ENCODE measurements around the gene POU2F3. TPM values are rescaled to one million over a fixed set of nuclear protein-coding genes. Genes with fewer than 3 reads are reported as not detected.

Gene POU2F3
- total and polyA plus RNA-seq, 2 of the 13 experiments (the other 11 are each of a cell fraction or from before 2014, with no cell fraction given) = not detected

DNA sequence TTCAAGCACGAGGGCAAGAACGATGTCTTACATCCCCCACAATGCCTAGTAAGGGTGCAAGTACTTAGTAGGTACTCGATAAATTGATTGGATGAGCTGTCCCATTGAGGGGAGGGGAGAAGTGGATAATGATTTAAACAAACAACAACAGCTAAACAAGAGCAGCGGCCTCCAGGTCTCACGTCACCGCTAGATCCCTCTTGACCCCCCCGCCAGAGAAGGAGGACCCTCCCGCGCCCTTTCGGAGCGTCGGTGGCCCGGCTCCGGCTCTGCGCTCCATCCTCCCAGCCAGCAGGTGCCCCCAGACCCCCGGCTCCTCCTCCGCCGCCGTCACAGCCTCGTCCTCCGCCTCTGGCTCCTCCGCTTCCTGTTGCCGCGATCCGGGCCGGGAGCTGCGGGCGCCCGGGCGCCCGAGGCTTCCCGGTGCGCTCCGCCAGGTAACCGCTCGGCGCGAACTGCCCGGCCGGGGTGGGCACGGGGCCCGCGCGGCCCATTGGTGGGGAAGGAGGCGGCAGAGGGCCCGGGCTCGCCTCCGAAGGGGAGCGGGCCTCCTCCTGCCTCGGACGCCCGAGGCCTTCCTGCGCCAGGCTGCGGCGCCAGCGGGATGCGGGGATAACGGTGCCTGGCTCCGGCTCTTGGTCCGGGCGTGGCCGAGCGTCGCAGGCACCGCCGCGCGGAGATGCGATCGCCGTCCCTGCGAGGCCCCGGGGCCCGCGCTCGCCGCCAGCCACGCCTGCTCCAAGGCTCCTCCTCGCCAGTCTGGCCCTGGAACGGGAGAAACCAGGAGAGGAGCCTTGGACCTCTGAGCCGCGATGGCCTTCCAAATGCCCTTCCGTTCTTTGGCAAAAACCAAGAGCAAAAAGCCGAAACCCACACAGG lies 85.2 kb downstream of the POU2F3 start, which contains the start of gene TLCD5 (continued):
- TF ChIP-seq RERE (CRISPR knock-in tag; IDR thresholded peaks at IDR 0.05; ENCODE audit: low read depth) = no peak
- no peak for TF ChIP-seq NR2F2 (IDR thresholded peaks at IDR 0.05; ENCODE audit: borderline replicate concordance, low read depth)
- no peak for TF ChIP-seq TRIM24 (CRISPR knock-in tag; IDR thresholded peaks at IDR 0.05)
- TF ChIP-seq, protein P1, sequence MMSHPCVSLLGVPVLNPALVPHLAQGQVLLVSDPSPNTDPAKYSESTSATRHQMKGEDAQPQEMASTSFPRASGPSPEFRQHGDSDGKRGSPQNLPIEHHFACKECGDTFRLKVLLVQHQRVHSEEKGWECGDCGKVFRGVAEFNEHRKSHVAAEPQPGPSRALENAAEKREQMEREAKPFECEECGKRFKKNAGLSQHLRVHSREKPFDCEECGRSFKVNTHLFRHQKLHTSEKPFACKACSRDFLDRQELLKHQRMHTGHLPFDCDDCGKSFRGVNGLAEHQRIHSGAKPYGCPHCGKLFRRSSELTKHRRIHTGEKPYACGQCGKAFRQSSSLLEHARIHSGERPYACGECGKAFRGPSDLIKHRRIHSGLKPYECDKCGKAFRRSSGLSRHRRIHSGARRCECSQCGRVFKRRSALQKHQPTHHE (CRISPR knock-in tag; IDR thresholded peaks at IDR 0.05; ENCODE audit: borderline replicate concordance) = no peak
- TF ChIP-seq, protein P2, sequence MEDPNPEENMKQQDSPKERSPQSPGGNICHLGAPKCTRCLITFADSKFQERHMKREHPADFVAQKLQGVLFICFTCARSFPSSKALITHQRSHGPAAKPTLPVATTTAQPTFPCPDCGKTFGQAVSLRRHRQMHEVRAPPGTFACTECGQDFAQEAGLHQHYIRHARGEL (CRISPR knock-in tag; IDR thresholded peaks at IDR 0.05) = no peak
- peak; percentile 73; the same call in 1 of the 2 replicates for TF ChIP-seq HOXA5 (CRISPR knock-in tag; IDR thresholded peaks at IDR 0.05)
- TF ChIP-seq NFAT5 (CRISPR knock-in tag; IDR thresholded peaks at IDR 0.05) = peak; percentile 65; the same call in 1 of the 2 replicates
- TF ChIP-seq ZNF432 (CRISPR knock-in tag; IDR thresholded peaks at IDR 0.05; ENCODE audit: borderline replicate concordance) = no peak
- no peak for TF ChIP-seq GATA4 (IDR thresholded peaks at IDR 0.05; ENCODE audit: borderline replicate concordance, low read depth)
- TF ChIP-seq MED8 (CRISPR knock-in tag; IDR thresholded peaks at IDR 0.05; ENCODE audit: insufficient replicate concordance) = no peak
- peak; percentile 30 for TF ChIP-seq XRCC5 (optimal IDR thresholded peaks at IDR 0.05; ENCODE audit: low read length)
- no peak for TF ChIP-seq JUND (CRISPR knock-in tag; IDR thresholded peaks at IDR 0.05)
- peak; percentile 77; the same call in 1 of the 2 replicates for TF ChIP-seq ARNT2 (CRISPR knock-in tag; IDR thresholded peaks at IDR 0.05; ENCODE audit: low read depth)
